HepG2 (cell line): ENCODE data around the gene DGAT2. TPM values are rescaled to one million over a fixed set of nuclear protein-coding genes. Genes with fewer than 3 reads are reported as not detected.

ENCODE experiments used
- ARNT ChIP-seq: fragments of 450-650 bp; IDR thresholded peaks from 2 replicates; pipeline ENCODE4 v1.6.1; 2017
- ATF5 ChIP-seq: sonication (generic); formaldehyde crosslinking; IDR thresholded peaks from 2 replicates; pipeline ENCODE4 v1.4.0; 2020; ENCODE audit warnings: mild to moderate bottlenecking, low read depth, missing genetic modification reagents
- CREBL2 ChIP-seq: sonication (generic); formaldehyde crosslinking; IDR thresholded peaks from 2 replicates; pipeline ENCODE4 v1.8.1; 2023; ENCODE audit warnings: missing genetic modification reagents, mild to moderate bottlenecking, borderline replicate concordance
- EHMT2 ChIP-seq: fragments of 200-600 bp; sonication (generic); IDR thresholded peaks from 2 replicates; pipeline ENCODE4 v1.7.0; 2017; ENCODE audit warnings: antibody characterized with exemption, low read depth, low read length, borderline replicate concordance
- HBP1 ChIP-seq: IDR thresholded peaks from 2 replicates; pipeline ENCODE4 v1.6.1; 2016; ENCODE audit warnings: low read depth, control low read depth
- HOXA7 ChIP-seq: sonication (generic); formaldehyde crosslinking; IDR thresholded peaks from 2 replicates; pipeline ENCODE4 v1.8.1; 2022; ENCODE audit warnings: mild to moderate bottlenecking, missing genetic modification reagents, moderate library complexity
- IRF2 ChIP-seq: IDR thresholded peaks from 2 replicates; pipeline ENCODE4 v1.6.1; 2018; ENCODE audit warnings: missing genetic modification reagents, missing compliant biosample characterization
- JARID2 ChIP-seq: sonication (generic); formaldehyde crosslinking; IDR thresholded peaks from 2 replicates; pipeline ENCODE4 v1.8.1; 2023; ENCODE audit warnings: missing genetic modification reagents, inconsistent platforms; ENCODE audit not compliant: insufficient replicate concordance
- KAT8 ChIP-seq: IDR thresholded peaks from 2 replicates; pipeline ENCODE4 v1.6.1; 2016; ENCODE audit warnings: missing genetic modification reagents, missing compliant biosample characterization
- NKX3-1 ChIP-seq: sonication (generic); formaldehyde crosslinking; IDR thresholded peaks from 2 replicates; pipeline ENCODE4 v1.5.0; 2020; ENCODE audit warnings: missing genetic modification reagents
- PAX8 ChIP-seq: sonication (generic); formaldehyde crosslinking; IDR thresholded peaks from 2 replicates; pipeline ENCODE4 v1.8.0; 2022; ENCODE audit warnings: mild to moderate bottlenecking, missing genetic modification reagents, borderline replicate concordance
- PCBP2 ChIP-seq: fragments of 200-400 bp; formaldehyde crosslinking; optimal IDR thresholded peaks from 2 replicates; pipeline ENCODE3; 2018; ENCODE audit warnings: low read length, low read depth; ENCODE audit not compliant: poor library complexity, severe bottlenecking
- PHF21A ChIP-seq: sonication (generic); formaldehyde crosslinking; IDR thresholded peaks from 2 replicates; pipeline ENCODE4 v1.5.0; 2020; ENCODE audit warnings: mild to moderate bottlenecking, missing genetic modification reagents
- PITX1 ChIP-seq: sonication (generic); formaldehyde crosslinking; IDR thresholded peaks from 2 replicates; pipeline ENCODE4 v1.5.1; 2020; ENCODE audit warnings: mild to moderate bottlenecking, missing genetic modification reagents
- POLR2AphosphoS5 ChIP-seq: IDR thresholded peaks from 2 replicates; pipeline ENCODE4 v1.6.1; 2012; ENCODE audit warnings: low read depth, low read length
- SNAPC5 ChIP-seq: sonication (generic); formaldehyde crosslinking; IDR thresholded peaks from 2 replicates; pipeline ENCODE4 v1.8.1; 2023; ENCODE audit warnings: mild to moderate bottlenecking, missing genetic modification reagents, borderline replicate concordance
- SRF ChIP-seq: IDR thresholded peaks from 2 replicates; pipeline ENCODE4 v1.6.1; 2011; ENCODE audit warnings: mild to moderate bottlenecking, low read depth, low read length, moderate library complexity
- TGIF2 ChIP-seq: IDR thresholded peaks from 2 replicates; pipeline ENCODE4 v1.6.1; 2016; ENCODE audit warnings: control low read depth, missing compliant biosample characterization
- YEATS4 ChIP-seq: sonication (generic); formaldehyde crosslinking; IDR thresholded peaks from 2 replicates; pipeline ENCODE4 v1.4.0; 2020; ENCODE audit warnings: missing genetic modification reagents, borderline replicate concordance
- ZBTB1 ChIP-seq: sonication (generic); formaldehyde crosslinking; IDR thresholded peaks from 2 replicates; pipeline ENCODE4 v1.4.0; 2020; ENCODE audit warnings: missing genetic modification reagents, borderline replicate concordance
- ZNF136 ChIP-seq: sonication (generic); formaldehyde crosslinking; IDR thresholded peaks from 2 replicates; pipeline ENCODE4 v1.8.1; 2022; ENCODE audit warnings: low read depth, mild to moderate bottlenecking, moderate library complexity, missing genetic modification reagents
- ZNF280D ChIP-seq: sonication (generic); formaldehyde crosslinking; IDR thresholded peaks from 2 replicates; pipeline ENCODE4 v1.5.1; 2020; ENCODE audit warnings: mild to moderate bottlenecking, missing genetic modification reagents
- ZNF354B ChIP-seq: sonication (generic); formaldehyde crosslinking; IDR thresholded peaks from 2 replicates; pipeline ENCODE4 v1.8.0; 2022; ENCODE audit warnings: mild to moderate bottlenecking, missing genetic modification reagents
- ZNF432 ChIP-seq: sonication (generic); formaldehyde crosslinking; IDR thresholded peaks from 2 replicates; pipeline ENCODE4 v1.5.0; 2020; ENCODE audit warnings: missing genetic modification reagents, mild to moderate bottlenecking, borderline replicate concordance
- ZNF510 ChIP-seq: sonication (generic); formaldehyde crosslinking; IDR thresholded peaks from 2 replicates; pipeline ENCODE4 v1.4.0; 2020; ENCODE audit warnings: low read depth, mild to moderate bottlenecking, missing genetic modification reagents
- ZNF546 ChIP-seq: sonication (generic); formaldehyde crosslinking; conservative IDR thresholded peaks from 2 replicates; pipeline ENCODE4 v1.8.1; 2023; ENCODE audit warnings: mild to moderate bottlenecking, missing genetic modification reagents
- ZNF850 ChIP-seq: sonication (generic); formaldehyde crosslinking; conservative IDR thresholded peaks from 2 replicates; pipeline ENCODE4 v1.9.0; 2021; ENCODE audit warnings: mild to moderate bottlenecking, missing genetic modification reagents
- ZSCAN31 ChIP-seq: sonication (generic); formaldehyde crosslinking; IDR thresholded peaks from 2 replicates; pipeline ENCODE4 v1.5.0; 2020; ENCODE audit warnings: low read depth, mild to moderate bottlenecking, missing genetic modification reagents
- polyA plus RNA-seq, 8 experiments: library from polyadenylated mRNA; depleted of rRNA in 3 of 8; stranded (reverse) in 7 of 8; unstranded in 1 of 8; fragments of >200 nt; fragmentation: Illumina TruSeq in 4 of 8; extraction: Trizol in 4 of 8; gene quantifications; 2 replicates each; pipeline versions ENCODE4 v1.2.1 to v1.2.3, GENCODE V29; 2011 to 2016; ENCODE audit warnings: low read depth in 4 of 8, missing spikeins in 1 of 8, mixed read lengths in 1 of 8; ENCODE audit not compliant: insufficient read depth in 1 of 8
- total RNA-seq, 5 experiments: library from RNA; depleted of rRNA; stranded (reverse); fragments of >200 nt; fragmentation: Illumina TruSeq; extraction: Trizol; gene quantifications; 2 replicates each; pipeline ENCODE4 v1.2.3, GENCODE V29; 2016; ENCODE audit warnings: low read depth in 1 of 5

DGAT2 gene
- total and polyA plus RNA-seq, 2 of the 13 experiments (the other 11 are each of a cell fraction or from before 2014, with no cell fraction given): 39.0 to 65.6 TPM

- no peak for TF ChIP-seq TGIF2 (CRISPR knock-in tag)
- TF ChIP-seq PHF21A (CRISPR knock-in tag): peak; percentile 95
- no peak for TF ChIP-seq ZNF136 (CRISPR knock-in tag)
- TF ChIP-seq PCBP2: no peak
- TF ChIP-seq ARNT: no peak
- no peak for TF ChIP-seq ZBTB1 (CRISPR knock-in tag)
- no peak for TF ChIP-seq EHMT2
- peak; percentile 60 for TF ChIP-seq KAT8 (CRISPR knock-in tag)
- no peak for TF ChIP-seq HOXA7 (CRISPR knock-in tag)
- TF ChIP-seq CREBL2 (CRISPR knock-in tag): no peak
- TF ChIP-seq ZNF546: no peak
- no peak for TF ChIP-seq JARID2 (CRISPR knock-in tag)
- no peak for TF ChIP-seq HBP1 (CRISPR knock-in tag)
- no peak for TF ChIP-seq SRF
- TF ChIP-seq PAX8 (CRISPR knock-in tag): no peak
- TF ChIP-seq ZNF850 (CRISPR knock-in tag): no peak
- TF ChIP-seq IRF2: peak; percentile 60; the same call in 1 of the 2 replicates
- no peak for TF ChIP-seq NKX3-1 (CRISPR knock-in tag)
- no peak for TF ChIP-seq ZNF280D (CRISPR knock-in tag)
- no peak for TF ChIP-seq ZNF432
- no peak for TF ChIP-seq POLR2AphosphoS5
- TF ChIP-seq PITX1 (CRISPR knock-in tag): peak; percentile 90
- no peak for TF ChIP-seq ZNF510 (CRISPR knock-in tag)
- no peak for TF ChIP-seq ZNF354B (CRISPR knock-in tag)
- no peak for TF ChIP-seq SNAPC5 (CRISPR knock-in tag)
- TF ChIP-seq YEATS4 (CRISPR knock-in tag): 0 out of 2 replicates have a peak, but pooled peaks have one; percentile 3
- TF ChIP-seq ZSCAN31: no peak; the same call in 1 of the 2 replicates
- no peak for TF ChIP-seq ATF5 (CRISPR knock-in tag)
These were observed 15.5 kb downstream of the DGAT2 start (continued) for GRCh38 chr11:75784085-75784478.
